ENCODE data around the gene PFDN1. TPM values are rescaled to one million over a fixed set of nuclear protein-coding genes. Genes with fewer than 3 reads are reported as not detected.

PFDN1 gene
- total RNA-seq, 1 experiment from 2014 or later, result 48.9 TPM

DNA sequence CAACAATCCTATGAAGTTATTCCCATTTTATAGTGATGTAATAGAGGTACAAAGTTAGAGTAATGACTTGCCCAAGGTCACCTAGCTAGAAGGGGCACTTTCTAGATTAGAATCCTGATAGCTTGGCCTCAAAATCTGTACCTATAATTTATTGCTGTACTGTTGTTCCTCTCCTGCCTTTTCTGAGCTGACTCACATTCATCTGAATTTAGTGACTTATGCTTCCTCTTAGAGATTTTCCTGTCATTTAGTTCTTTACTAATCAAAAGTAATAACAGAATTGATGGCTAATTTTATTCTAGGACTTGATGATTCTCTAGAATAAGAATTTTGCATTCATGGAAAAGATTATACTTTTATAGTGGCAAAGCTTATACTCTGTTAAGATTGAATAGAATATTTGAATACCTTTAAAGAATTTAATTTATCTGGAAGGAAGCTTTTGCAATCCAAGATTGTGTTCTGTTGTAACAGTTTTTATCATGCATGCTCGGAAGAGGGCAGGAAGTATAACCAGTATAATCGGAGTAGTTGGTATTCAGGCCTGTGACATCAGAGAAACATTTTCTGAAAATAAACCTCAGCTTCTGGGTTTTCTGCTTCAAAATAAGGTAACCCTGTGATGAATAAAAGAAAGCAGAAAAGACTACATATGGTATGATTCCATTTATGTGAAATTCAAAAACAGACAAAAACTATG, 106.6 kb downstream of the PFDN1 start:
- Histone ChIP-seq H4K20me1 (ENCODE audit: insufficient read depth) (no peaks in the 10 kb centered on the region), H3K4me3 (replicated peaks in 1 of 2; ENCODE audit: low read depth in 1 of 2, low read length in 2 of 2) (no peak overlapping the region)

More for the DNA sequence above, 106.6 kb downstream of the PFDN1 start:
- TSS peak; percentile 24 for BruUV-seq (replicated peaks)
- H3K4me2 ChIP-seq (ENCODE audit: low read length), result no peak overlapping the region
- no peaks in the 10 kb centered on the region for H3K9me3 ChIP-seq (ENCODE audit: control insufficient read depth in 1 of 2, insufficient read depth in 1 of 2, low read depth in 1 of 2, low read length in 2 of 2)
- ChIA-PET POLR2A (no interaction called here), RAD21 (ENCODE audit: low non-redundant PET in 1 of 2, low total read pairs in 2 of 2, uncharacterized antibody in 2 of 2, unreplicated experiment in 2 of 2) (no interaction called here), CTCF (no interaction called here)
- peaks cover 4 to 5% of the 10 kb centered on the region in 2 experiments for H3K4me1 ChIP-seq (ENCODE audit: control insufficient read depth in 1 of 2, insufficient read depth in 2 of 2, low read length in 2 of 2)
- H3K9me2 ChIP-seq (ENCODE audit: insufficient read depth), result no peaks in the 10 kb centered on the region
- no peaks in the 10 kb centered on the region for H3K36me3 ChIP-seq (ENCODE audit: control insufficient read depth in 1 of 2, insufficient read depth in 2 of 2, low read length in 2 of 2)
- no peak overlapping the region for H3K27ac ChIP-seq (ENCODE audit: low read depth, low read length)
- no peak for DNase-seq (ENCODE audit: low read depth, low spot score)
- H2AFZ ChIP-seq (ENCODE audit: low read depth, low read length, poor library complexity, severe bottlenecking), result no peak overlapping the region
- H3K79me2 ChIP-seq (ENCODE audit: insufficient read depth, low read length), result peaks cover 17% of the 10 kb centered on the region
- no peaks in the 10 kb centered on the region for H3K27me3 ChIP-seq (ENCODE audit: insufficient read depth, low read length)
- no peak overlapping the region for H3K9ac ChIP-seq (ENCODE audit: low read length)
- intact Hi-C loops (cut with micrococcal nuclease), result no loop called here
- TF ChIP-seq TCF7L2 (IDR thresholded peaks at IDR 0.05; ENCODE audit: borderline replicate concordance, extremely low read depth, insufficient read depth, insufficient read length) (no peak), MAX (IDR thresholded peaks at IDR 0.05) (no peak), RAD21 (IDR thresholded peaks at IDR 0.05; ENCODE audit: low read depth) (no peak), CBX3 (IDR thresholded peaks at IDR 0.05; ENCODE audit: low read depth) (no peak), ZBTB33 (IDR thresholded peaks at IDR 0.05; ENCODE audit: extremely low read depth, insufficient replicate concordance, low read length) (no peak), CTCF (IDR thresholded peaks at IDR 0.05 in 2 of 3, conservative IDR thresholded peaks at IDR 0.05 in 1 of 3; ENCODE audit: borderline replicate concordance in 1 of 3, insufficient read depth in 1 of 3, low read depth in 2 of 3, low read length in 2 of 3) (no peak), EGR1 (IDR thresholded peaks at IDR 0.05; ENCODE audit: low read depth) (no peak), EZH2phosphoT487 (IDR thresholded peaks at IDR 0.05; ENCODE audit: borderline replicate concordance) (no peak), POLR2A (IDR thresholded peaks at IDR 0.05; ENCODE audit: borderline replicate concordance, extremely low read depth, insufficient read depth, insufficient read length) (no peak), FOSL1 (IDR thresholded peaks at IDR 0.05; ENCODE audit: low read depth) (no peak), SP1 (IDR thresholded peaks at IDR 0.05; ENCODE audit: low read depth) (no peak), POLR2AphosphoS5 (IDR thresholded peaks at IDR 0.05; ENCODE audit: low read depth, low read length) (no peak), CEBPB (IDR thresholded peaks at IDR 0.05; ENCODE audit: low read depth) (no peak), SIN3A (IDR thresholded peaks at IDR 0.05; ENCODE audit: low read depth) (no peak), ZNF274 (IDR thresholded peaks at IDR 0.05; ENCODE audit: low read depth, low read length) (no peak), SRF (IDR thresholded peaks at IDR 0.05; ENCODE audit: low read depth) (no peak), ELF1 (IDR thresholded peaks at IDR 0.05; ENCODE audit: borderline replicate concordance, low read depth) (no peak), EZH2 (IDR thresholded peaks at IDR 0.05) (no peak)
- TF ChIP-seq, protein P1, sequence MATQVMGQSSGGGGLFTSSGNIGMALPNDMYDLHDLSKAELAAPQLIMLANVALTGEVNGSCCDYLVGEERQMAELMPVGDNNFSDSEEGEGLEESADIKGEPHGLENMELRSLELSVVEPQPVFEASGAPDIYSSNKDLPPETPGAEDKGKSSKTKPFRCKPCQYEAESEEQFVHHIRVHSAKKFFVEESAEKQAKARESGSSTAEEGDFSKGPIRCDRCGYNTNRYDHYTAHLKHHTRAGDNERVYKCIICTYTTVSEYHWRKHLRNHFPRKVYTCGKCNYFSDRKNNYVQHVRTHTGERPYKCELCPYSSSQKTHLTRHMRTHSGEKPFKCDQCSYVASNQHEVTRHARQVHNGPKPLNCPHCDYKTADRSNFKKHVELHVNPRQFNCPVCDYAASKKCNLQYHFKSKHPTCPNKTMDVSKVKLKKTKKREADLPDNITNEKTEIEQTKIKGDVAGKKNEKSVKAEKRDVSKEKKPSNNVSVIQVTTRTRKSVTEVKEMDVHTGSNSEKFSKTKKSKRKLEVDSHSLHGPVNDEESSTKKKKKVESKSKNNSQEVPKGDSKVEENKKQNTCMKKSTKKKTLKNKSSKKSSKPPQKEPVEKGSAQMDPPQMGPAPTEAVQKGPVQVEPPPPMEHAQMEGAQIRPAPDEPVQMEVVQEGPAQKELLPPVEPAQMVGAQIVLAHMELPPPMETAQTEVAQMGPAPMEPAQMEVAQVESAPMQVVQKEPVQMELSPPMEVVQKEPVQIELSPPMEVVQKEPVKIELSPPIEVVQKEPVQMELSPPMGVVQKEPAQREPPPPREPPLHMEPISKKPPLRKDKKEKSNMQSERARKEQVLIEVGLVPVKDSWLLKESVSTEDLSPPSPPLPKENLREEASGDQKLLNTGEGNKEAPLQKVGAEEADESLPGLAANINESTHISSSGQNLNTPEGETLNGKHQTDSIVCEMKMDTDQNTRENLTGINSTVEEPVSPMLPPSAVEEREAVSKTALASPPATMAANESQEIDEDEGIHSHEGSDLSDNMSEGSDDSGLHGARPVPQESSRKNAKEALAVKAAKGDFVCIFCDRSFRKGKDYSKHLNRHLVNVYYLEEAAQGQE (IDR thresholded peaks at IDR 0.05; ENCODE audit: low read depth), result no peak
- TF ChIP-seq, protein P2, sequence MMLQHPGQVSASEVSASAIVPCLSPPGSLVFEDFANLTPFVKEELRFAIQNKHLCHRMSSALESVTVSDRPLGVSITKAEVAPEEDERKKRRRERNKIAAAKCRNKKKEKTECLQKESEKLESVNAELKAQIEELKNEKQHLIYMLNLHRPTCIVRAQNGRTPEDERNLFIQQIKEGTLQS (IDR thresholded peaks at IDR 0.05), result no peak
- ATAC-seq, result no peak
